Fibroblast of skin of scalp (primary cell): ENCODE results near the gene RIBC2.
"Not testable (repeated sequence)": the region's sequence is repeated elsewhere in the genome, so short reads cannot be mapped to it uniquely, and the experiment has no call there.

Source experiments
- DNase-seq: peaks from one replicate; pipeline ENCODE4 v3.0.0-alpha.2; 2013

The RIBC2 gene

GRCh38 chr22:45450101-45450785 lies 36.8 kb downstream of the RIBC2 start:
- DNase-seq = no peak

GRCh38 chr22:45450921-45451651 lies 37.6 kb downstream of the RIBC2 start:
- DNase-seq = peak; percentile 96

GRCh38 chr22:45451972-45452371 lies 38.5 kb downstream of the RIBC2 start:
- DNase-seq = no peak

- peak; percentile 94 for DNase-seq
These were observed 39.3 kb downstream of the RIBC2 start for GRCh38 chr22:45452565-45453379.

- peak; percentile 21 for DNase-seq
These were observed 40.3 kb downstream of the RIBC2 start for GRCh38 chr22:45453764-45454163.

GRCh38 chr22:45454275-45454674 lies 40.8 kb downstream of the RIBC2 start:
- peak; percentile 87 for DNase-seq

GRCh38 chr22:45455212-45455611 lies 41.7 kb downstream of the RIBC2 start:
- peak; percentile 22 for DNase-seq

- DNase-seq = peak; percentile 37
These were observed 42.1 kb downstream of the RIBC2 start for GRCh38 chr22:45455621-45456020.

GRCh38 chr22:45456811-45457210 lies 43.3 kb downstream of the RIBC2 start:
- DNase-seq = no peak

- no peak for DNase-seq
These were observed 45.0 kb downstream of the RIBC2 start for GRCh38 chr22:45458532-45458931.

- no peak for DNase-seq
These were observed 45.7 kb downstream of the RIBC2 start for GRCh38 chr22:45459235-45459634.

GRCh38 chr22:45460288-45461109 lies 47.0 kb downstream of the RIBC2 start:
- peak; percentile 66 for DNase-seq

GRCh38 chr22:45462034-45462655 lies 48.7 kb downstream of the RIBC2 start:
- no peak for DNase-seq

- DNase-seq = not testable (repeated sequence)
These were observed 50.2 kb downstream of the RIBC2 start for GRCh38 chr22:45463691-45464090.

GRCh38 chr22:45465633-45466032 lies 52.1 kb downstream of the RIBC2 start:
- DNase-seq = no peak

GRCh38 chr22:45468872-45469271 lies 55.4 kb downstream of the RIBC2 start:
- peak; percentile 80 for DNase-seq

- peak; percentile 77 for DNase-seq
These were observed 56.0 kb downstream of the RIBC2 start for GRCh38 chr22:45469281-45470073.

- no peak for DNase-seq
These were observed 57.4 kb downstream of the RIBC2 start for GRCh38 chr22:45470871-45471270.

GRCh38 chr22:45472426-45472825 lies 58.9 kb downstream of the RIBC2 start:
- no peak for DNase-seq

- DNase-seq = no peak
These were observed 60.2 kb downstream of the RIBC2 start for GRCh38 chr22:45473626-45474237.
